Stimulated activated CD4-positive, alpha-beta T cell treated with anti-CD3 and anti-CD28 coated beads, TNF-alpha, amount 100 ng/mL, for 1 hour (primary cell): ENCODE measurements around the gene NOL3.
A peak's percentile ranks its signal among the peaks of the same experiment; 100 is the strongest.

Experiments used
- DNase-seq, 3 donors: peaks; one replicate each; pipeline ENCODE4 v3.0.0-alpha.2; 2020; ENCODE audit warnings: low read depth in 3 of 3, low spot score in 1 of 3

The NOL3 gene

DNA sequence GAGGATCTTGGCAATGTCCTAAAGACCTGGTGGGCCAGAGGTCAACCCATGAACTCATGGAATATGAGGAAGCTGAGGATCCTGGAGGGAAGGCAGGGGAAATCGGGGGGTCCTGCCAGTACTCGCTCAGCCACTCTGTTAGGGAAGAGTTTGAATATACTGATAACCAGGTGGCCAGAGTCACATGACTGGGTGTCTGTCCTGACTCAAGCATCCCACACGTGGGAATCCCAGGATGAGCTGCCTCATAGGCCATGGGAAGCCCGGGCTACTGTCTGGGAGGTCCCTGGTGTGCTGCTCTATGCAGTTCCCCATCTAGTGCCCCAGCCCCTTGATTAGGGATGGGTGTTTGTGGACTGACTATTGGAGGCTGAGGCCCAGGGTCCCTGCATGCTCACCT is 18.0 kb downstream of the NOL3 start:
- no peak for DNase-seq

GRCh38 chr16:67188798-67189197 is 18.5 kb downstream of the NOL3 start:
- no peak for DNase-seq

DNA sequence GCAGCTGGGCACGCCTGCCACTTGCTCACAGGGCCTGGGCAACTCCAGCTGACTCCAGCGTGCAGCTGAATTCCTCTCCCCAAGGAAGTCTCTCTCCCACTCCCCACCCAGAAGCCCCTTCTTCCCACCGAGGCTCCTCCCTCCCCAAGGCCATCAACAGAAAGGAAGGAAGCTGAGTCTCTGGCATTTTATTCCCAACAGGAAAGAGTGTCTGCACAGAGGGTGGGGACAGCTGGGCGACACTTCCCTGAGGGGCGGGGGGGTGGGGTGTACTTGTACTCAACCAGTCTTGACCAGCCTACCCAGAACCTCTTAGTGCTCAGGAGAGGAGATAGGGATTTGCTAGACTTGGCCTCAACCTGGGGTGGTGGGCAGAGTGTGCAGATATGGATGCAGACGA is 19.7 kb downstream of the NOL3 start, which contains the start of gene EXOC3L1:
TSS of gene EXOC3L1 (minus strand) at position 96 of the 400 bp plus-strand sequence. CDS start 460 bp downstream, outside the sequence.
- no peak for DNase-seq

- no peak for DNase-seq
Observed at GRCh38 chr16:67190448-67191399, 20.4 kb downstream of the NOL3 start.

- DNase-seq = no peak
Observed at GRCh38 chr16:67191411-67191994, 21.2 kb downstream of the NOL3 start.

DNA sequence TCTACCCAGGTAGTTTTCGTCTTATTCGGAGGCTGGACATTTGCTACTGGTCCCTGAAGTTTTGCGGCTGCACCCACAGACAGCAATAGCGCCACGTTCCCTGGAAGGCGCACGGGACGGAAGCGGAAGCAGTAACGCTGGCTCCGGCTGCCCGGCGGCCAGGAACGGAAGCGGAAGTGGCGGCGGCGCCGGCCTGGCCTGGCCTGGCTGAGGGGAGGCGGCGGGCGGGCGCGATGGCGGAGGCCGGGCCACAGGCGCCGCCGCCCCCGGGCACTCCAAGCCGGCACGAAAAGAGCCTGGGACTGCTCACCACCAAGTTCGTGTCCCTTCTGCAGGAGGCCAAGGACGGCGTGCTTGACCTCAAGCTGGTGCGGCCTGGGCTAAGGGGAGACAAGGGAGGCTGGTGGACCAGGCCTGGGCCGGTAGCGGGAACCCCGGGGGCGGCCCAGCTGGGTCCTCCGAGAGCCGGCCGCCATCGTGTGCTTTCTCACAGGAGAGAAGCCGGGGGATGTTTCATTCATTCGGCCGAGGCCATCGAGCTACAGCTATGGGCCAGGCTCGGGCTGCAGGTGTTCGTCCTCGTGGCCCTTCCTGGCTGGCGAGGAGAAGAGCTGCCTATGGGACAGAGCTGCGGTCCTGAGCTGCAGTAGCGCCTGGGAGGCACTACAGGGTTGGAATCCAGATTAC is 21.8 kb downstream of the NOL3 start, which contains the start of gene E2F4:
TSS of gene E2F4 (plus strand) at position 161 of the 687 bp plus-strand sequence. CDS start at position 234, 73 bp downstream.
- DNase-seq = peak; percentile 67 to 73 (median 73)

- no peak for DNase-seq
Observed at GRCh38 chr16:67192781-67193361, 22.5 kb downstream of the NOL3 start.

DNA sequence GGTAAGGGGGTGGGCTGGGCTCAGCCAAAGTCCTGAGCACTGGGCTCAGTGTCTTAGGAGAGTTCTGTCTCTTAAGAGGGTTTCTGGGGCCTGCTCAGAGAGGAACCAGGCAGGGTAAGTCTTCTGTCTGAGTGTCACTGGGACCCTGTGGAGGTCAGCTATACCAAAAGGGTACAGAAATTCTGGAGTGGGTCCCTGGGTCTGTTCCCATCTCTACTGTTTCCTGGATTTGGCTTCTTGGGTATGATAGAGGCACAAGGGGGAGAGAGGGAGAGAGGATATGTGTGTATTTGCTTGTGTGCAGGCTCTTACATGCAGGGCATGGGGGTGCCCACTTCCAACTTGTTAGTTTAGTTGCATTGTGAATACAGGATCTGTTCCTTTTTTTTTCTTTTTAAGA is 23.2 kb downstream of the NOL3 start:
- DNase-seq = no peak

DNA sequence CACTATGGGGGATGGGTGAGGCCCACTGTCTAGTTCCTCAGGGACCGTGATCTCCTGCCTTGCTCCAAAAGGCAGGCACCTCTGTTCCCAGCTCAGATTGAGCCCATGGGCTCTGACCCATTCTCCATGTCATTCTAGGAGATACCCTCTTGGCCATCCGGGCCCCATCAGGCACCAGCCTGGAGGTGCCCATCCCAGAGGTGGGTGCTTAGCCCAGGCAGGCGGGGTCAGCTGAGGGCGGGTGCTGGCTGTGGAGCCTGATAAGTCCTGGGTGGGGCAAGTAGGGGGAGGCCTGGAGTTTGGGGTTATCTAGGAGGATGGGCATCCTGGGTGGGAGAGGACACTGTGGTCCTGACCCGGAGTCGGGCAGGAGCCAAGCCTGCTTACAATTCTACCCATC is 23.9 kb downstream of the NOL3 start:
- no peak for DNase-seq

DNA sequence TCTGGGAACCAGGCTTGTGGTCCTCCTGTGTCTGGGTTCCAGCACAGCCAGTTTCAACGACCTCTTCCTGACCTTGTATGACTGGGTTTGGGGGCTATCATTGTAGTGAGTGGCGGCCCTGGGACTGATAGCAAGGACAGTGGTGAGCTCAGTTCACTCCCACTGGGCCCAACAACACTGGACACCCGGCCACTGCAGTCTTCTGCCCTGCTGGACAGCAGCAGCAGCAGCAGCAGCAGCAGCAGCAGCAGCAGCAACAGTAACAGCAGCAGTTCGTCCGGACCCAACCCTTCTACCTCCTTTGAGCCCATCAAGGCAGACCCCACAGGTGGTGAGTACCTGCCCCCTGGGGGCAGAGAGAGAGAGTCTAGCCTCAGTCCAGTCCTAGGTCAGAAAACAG is 25.3 kb downstream of the NOL3 start:
- no peak for DNase-seq

- DNase-seq = no peak
Observed at GRCh38 chr16:67196881-67197280, 26.5 kb downstream of the NOL3 start.

GRCh38 chr16:67197704-67198103 is 27.4 kb downstream of the NOL3 start:
- no peak for DNase-seq

- DNase-seq = no peak
Observed at GRCh38 chr16:67198238-67198734, 27.9 kb downstream of the NOL3 start.

GRCh38 chr16:67199011-67199807 is 28.9 kb downstream of the NOL3 start, which contains the start of gene ELMO3:
Gene ELMO3, plus strand, starts transcription at chr16:67199131. Its CDS starts 196 bp downstream, at chr16:67199327.
- no peak for DNase-seq

DNA sequence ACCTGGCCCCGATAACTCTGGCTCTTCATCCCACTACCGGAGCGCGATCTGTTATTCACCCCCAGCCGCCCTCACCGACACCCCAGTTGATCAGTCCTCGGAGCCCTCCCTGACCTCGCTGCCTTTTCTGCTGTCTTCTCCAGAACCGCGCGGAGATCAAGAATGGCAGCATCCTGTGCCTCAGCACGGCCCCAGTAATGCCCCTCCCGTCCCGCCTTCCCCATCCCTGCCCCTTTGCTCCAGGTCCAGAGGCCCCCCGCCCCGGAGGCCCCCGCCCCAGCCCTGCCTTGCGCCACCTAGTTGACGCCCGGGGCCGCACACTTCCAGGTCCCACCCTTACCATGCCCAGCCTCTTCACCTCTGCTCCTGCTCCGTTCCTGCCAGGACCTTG is 29.5 kb downstream of the NOL3 start:
- DNase-seq = no peak

DNA sequence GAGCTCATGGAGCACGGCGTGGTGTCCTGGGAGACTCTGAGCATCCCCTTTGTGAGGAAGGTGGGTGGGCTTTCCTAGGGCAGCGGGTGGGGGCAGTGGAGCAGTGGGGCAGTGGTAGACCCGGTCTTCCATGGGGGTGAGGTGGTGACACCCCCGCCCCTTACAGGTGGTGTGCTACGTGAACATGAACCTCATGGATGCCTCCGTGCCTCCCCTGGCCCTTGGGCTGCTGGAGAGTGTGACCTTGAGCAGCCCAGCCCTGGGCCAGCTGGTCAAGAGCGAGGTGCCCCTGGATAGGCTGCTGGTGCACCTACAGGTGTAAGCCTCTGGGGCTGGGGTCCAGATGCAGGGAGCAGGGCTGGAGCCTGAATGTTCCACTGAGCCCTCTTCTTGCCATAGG is 30.2 kb downstream of the NOL3 start:
- no peak for DNase-seq

DNA sequence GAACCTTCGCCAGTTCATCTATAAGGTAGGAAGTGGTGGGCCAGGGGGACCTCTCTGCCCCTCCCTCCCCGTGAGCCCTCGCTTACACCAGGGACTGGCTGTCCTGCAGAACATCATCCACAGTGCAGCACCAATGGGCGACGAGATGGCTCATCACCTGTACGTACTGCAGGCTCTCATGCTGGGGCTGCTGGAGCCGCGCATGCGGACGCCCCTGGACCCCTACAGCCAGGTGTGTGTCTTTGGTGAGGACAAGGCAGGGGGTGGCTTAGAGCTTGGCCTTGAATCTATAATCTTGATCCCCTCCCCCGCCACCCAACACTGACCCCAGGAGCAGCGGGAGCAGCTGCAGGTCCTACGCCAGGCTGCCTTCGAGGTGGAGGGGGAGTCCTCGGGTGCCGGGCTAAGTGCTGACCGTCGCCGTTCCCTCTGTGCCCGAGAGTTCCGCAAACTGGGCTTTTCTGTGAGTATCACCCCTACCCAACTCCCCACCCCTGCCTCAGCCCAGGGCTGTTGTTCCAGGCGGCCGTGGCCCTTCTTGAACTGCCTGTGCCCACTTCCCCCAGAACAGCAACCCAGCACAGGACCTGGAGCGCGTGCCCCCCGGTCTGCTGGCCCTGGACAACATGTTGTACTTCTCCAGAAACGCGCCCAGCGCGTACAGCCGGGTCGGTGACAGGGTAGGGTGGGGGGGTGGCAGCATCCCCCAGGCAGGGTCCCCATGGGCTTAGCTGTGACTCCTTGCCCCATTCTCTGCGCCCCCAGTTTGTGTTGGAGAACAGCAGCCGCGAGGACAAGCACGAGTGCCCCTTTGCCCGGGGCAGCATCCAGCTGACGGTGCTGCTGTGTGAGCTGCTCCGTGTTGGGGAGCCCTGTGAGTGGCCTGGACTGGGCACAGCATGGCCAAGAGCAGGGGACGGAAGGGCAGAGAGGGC is 31.3 kb downstream of the NOL3 start:
- no peak for DNase-seq

DNA sequence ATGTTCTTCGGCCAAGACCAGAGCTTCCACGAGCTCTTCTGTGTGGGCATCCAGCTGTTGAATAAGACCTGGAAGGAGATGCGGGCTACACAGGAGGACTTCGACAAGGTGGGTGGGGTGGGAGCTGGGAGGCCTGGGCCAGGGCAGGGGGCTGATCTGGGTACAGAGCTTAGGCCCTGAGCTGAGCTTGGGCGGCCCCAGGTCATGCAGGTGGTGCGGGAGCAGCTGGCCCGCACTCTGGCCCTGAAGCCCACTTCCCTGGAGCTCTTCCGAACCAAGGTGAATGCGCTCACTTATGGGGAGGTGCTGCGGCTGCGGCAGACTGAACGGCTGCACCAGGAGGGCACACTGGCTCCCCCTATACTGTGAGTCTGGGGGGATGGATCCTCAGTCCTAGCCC is 32.1 kb downstream of the NOL3 start:
- no peak for DNase-seq

DNA sequence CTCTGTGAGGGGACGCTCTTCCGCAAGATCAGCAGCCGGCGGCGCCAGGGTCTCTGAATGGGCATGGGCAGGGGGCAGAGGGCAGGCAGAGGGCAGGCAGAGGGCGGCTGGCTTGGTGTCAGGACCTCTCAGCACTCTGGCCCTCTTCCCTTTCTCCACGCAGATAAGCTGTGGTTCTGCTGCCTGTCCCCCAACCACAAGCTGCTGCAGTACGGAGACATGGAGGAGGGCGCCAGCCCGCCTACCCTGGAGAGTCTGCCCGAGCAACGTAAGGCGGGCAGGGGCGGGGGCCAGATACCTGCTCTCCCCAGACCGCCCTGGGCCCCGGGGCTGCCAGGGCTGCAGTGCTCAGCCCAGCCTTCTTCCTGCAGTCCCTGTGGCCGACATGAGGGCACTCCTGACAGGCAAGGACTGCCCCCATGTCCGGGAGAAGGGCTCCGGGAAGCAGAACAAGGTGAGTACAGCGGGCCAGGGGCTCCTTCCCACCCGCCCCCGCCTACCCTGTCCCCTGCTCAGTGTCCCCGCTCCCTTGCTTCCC is 32.7 kb downstream of the NOL3 start:
- DNase-seq = no peak
